ENCODE data around the gene THTPA.
"Not testable (repeated sequence)": the region's sequence is repeated elsewhere in the genome, so short reads cannot be mapped to it uniquely, and the experiment has no call there.

THTPA gene

GRCh38 chr14:23584527-23585203 lies 28.6 kb downstream of the THTPA start:
- not testable (repeated sequence) for DNase-seq

GRCh38 chr14:23588884-23589598 lies 33.0 kb downstream of the THTPA start:
- DNase-seq: peak; percentile 72

- no peak for DNase-seq
Measured at GRCh38 chr14:23589606-23590005, 33.5 kb downstream of the THTPA start.

GRCh38 chr14:23590198-23590597 lies 34.1 kb downstream of the THTPA start:
- DNase-seq: no peak

GRCh38 chr14:23594191-23594590 lies 38.1 kb downstream of the THTPA start:
- DNase-seq: not testable (repeated sequence)

GRCh38 chr14:23600322-23600707 lies 44.2 kb downstream of the THTPA start:
- no peak for DNase-seq

- DNase-seq: no peak
Measured at GRCh38 chr14:23600806-23601205, 44.7 kb downstream of the THTPA start.

GRCh38 chr14:23601424-23601823 lies 45.4 kb downstream of the THTPA start:
- DNase-seq: no peak

- no peak for DNase-seq
Measured at GRCh38 chr14:23601845-23602180, 45.7 kb downstream of the THTPA start.

GRCh38 chr14:23602181-23603095 lies 46.4 kb downstream of the THTPA start:
- DNase-seq: no peak

GRCh38 chr14:23603103-23603502 lies 47.0 kb downstream of the THTPA start:
- no peak for DNase-seq

- DNase-seq: no peak
Measured at GRCh38 chr14:23604148-23604547, 48.1 kb downstream of the THTPA start.

GRCh38 chr14:23604675-23605170 lies 48.7 kb downstream of the THTPA start:
- no peak for DNase-seq

GRCh38 chr14:23605931-23606585 lies 50.0 kb downstream of the THTPA start:
- no peak for DNase-seq

- DNase-seq: no peak
Measured at GRCh38 chr14:23608454-23608853, 52.4 kb downstream of the THTPA start.

- DNase-seq: no peak
Measured at GRCh38 chr14:23609001-23609400, 52.9 kb downstream of the THTPA start.

GRCh38 chr14:23609411-23610089 lies 53.5 kb downstream of the THTPA start:
- DNase-seq: not testable (repeated sequence)
